Mesenteric fat pad (tissue), 1 donor: ENCODE results near the gene APBB1IP. TPM values are rescaled to one million over a fixed set of nuclear protein-coding genes. Genes with fewer than 3 reads are reported as not detected.
"Not testable (repeated sequence)": the region's sequence is repeated elsewhere in the genome, so short reads cannot be mapped to it uniquely, and the experiment has no call there.

ENCODE experiments used
- DNase-seq: peaks from one replicate; pipeline ENCODE4 v3.0.0-alpha.2; 2020; ENCODE audit warnings: low spot score
- total RNA-seq: library from RNA; stranded (reverse); fragmentation: NEBNext Ultra II Directional; extraction: Animal tissue kit (Norgen Biotek cat#: 25700); gene quantifications from one replicate; pipeline ENCODE4 v1.2.1, GENCODE V29; 2021
- donor health status: DM: yes; HTN: yes; CAD: no.

Gene APBB1IP
- total RNA-seq, 1 donor from 2014 or later: 37.2 TPM

- no peak for DNase-seq
Observed at GRCh38 chr10:26554246-26554645, 116.1 kb downstream of the APBB1IP start.

- no peak for DNase-seq
Observed at GRCh38 chr10:26555719-26556368, 117.7 kb downstream of the APBB1IP start.

- no peak for DNase-seq
Observed at GRCh38 chr10:26556748-26557640, 118.9 kb downstream of the APBB1IP start.

- no peak for DNase-seq
Observed at GRCh38 chr10:26557641-26558014, 119.5 kb downstream of the APBB1IP start.

- DNase-seq: no peak
Observed at GRCh38 chr10:26566525-26567350, 128.6 kb downstream of the APBB1IP start.

GRCh38 chr10:26567351-26567721 is 129.2 kb downstream of the APBB1IP start:
- DNase-seq: no peak

- no peak for DNase-seq
Observed at GRCh38 chr10:26571655-26572054, 133.5 kb downstream of the APBB1IP start.

- DNase-seq: no peak
Observed at GRCh38 chr10:26573674-26574073, 135.5 kb downstream of the APBB1IP start.

GRCh38 chr10:26574783-26575182 is 136.6 kb downstream of the APBB1IP start:
- no peak for DNase-seq

GRCh38 chr10:26578371-26578770 is 140.2 kb downstream of the APBB1IP start:
- DNase-seq: not testable (repeated sequence)

GRCh38 chr10:26579256-26580063 is 141.3 kb downstream of the APBB1IP start:
- DNase-seq: no peak

GRCh38 chr10:26586211-26586610 is 148.1 kb downstream of the APBB1IP start:
- DNase-seq: no peak

- no peak for DNase-seq
Observed at GRCh38 chr10:26588611-26589010, 150.5 kb downstream of the APBB1IP start.

- DNase-seq: not testable (repeated sequence)
Observed at GRCh38 chr10:26589813-26590212, 151.7 kb downstream of the APBB1IP start.

GRCh38 chr10:26593896-26594295 is 155.8 kb downstream of the APBB1IP start:
- no peak for DNase-seq

GRCh38 chr10:26603283-26603682 is 165.1 kb downstream of the APBB1IP start:
- DNase-seq: not testable (repeated sequence)

- DNase-seq: not testable (repeated sequence)
Observed at GRCh38 chr10:26604320-26605093, 166.4 kb downstream of the APBB1IP start.

- not testable (repeated sequence) for DNase-seq
Observed at GRCh38 chr10:26606389-26606877, 168.3 kb downstream of the APBB1IP start.

- no peak for DNase-seq
Observed at GRCh38 chr10:26612151-26612915, 174.2 kb downstream of the APBB1IP start.
